H9 (cell line): ENCODE data around the gene PIK3CG. TPM values are rescaled to one million over a fixed set of nuclear protein-coding genes. Genes with fewer than 3 reads are reported as not detected.

Source experiments
- DNase-seq: peaks from one replicate; pipeline ENCODE4 v3.0.0-alpha.2; 2017
- H2AFZ ChIP-seq: one replicate; pipeline ENCODE4 v1.6.1; 2013; ENCODE audit warnings: mild to moderate bottlenecking, low read length, control low read depth, moderate library complexity
- H2AK5ac ChIP-seq: 2 replicates; pipeline ENCODE4 v1.6.1; 2013; ENCODE audit warnings: low read length, control low read depth, mixed read lengths; ENCODE audit not compliant: insufficient read length
- H2BK120ac ChIP-seq: one replicate; pipeline ENCODE4 v1.6.1; 2013; ENCODE audit warnings: low read depth, mild to moderate bottlenecking, low read length, control low read depth, inconsistent platforms; ENCODE audit not compliant: poor library complexity, severe bottlenecking
- H2BK12ac ChIP-seq: 2 replicates; pipeline ENCODE4 v1.6.1; 2013; ENCODE audit warnings: low read length, control low read depth, mixed read lengths, low read depth; ENCODE audit not compliant: insufficient read length
- H2BK15ac ChIP-seq: 2 replicates; pipeline ENCODE4 v1.6.1; 2013; ENCODE audit warnings: low read depth, low read length, control low read depth
- H2BK20ac ChIP-seq: one replicate; pipeline ENCODE4 v1.6.1; 2013; ENCODE audit warnings: low read depth, mild to moderate bottlenecking, low read length, control low read depth, inconsistent platforms; ENCODE audit not compliant: poor library complexity, severe bottlenecking
- H2BK5ac ChIP-seq: 2 replicates; pipeline ENCODE4 v1.6.1; 2013; ENCODE audit warnings: low read length, control low read depth, mixed read lengths; ENCODE audit not compliant: insufficient read length
- H3K14ac ChIP-seq: 2 replicates; pipeline ENCODE4 v1.6.1; 2013; ENCODE audit warnings: low read length, control low read depth; ENCODE audit not compliant: insufficient read depth
- H3K18ac ChIP-seq: 2 replicates; pipeline ENCODE4 v1.6.1; 2013; ENCODE audit warnings: low read depth, mild to moderate bottlenecking, mixed read lengths, low read length, control low read depth; ENCODE audit not compliant: insufficient read length
- H3K23ac ChIP-seq: 2 replicates; pipeline ENCODE4 v1.6.1; 2013; ENCODE audit warnings: low read length, control low read depth, mixed read lengths, low read depth; ENCODE audit not compliant: insufficient read length
- H3K23me2 ChIP-seq: 2 replicates; pipeline ENCODE4 v1.6.1; 2013; ENCODE audit warnings: low read depth, mild to moderate bottlenecking, mixed read lengths, low read length, control low read depth; ENCODE audit not compliant: insufficient read length, poor library complexity, severe bottlenecking
- H3K27ac ChIP-seq: 2 replicates; pipeline ENCODE4 v1.5.1; 2013; ENCODE audit warnings: low read length, control low read depth, mixed read lengths, low read depth; ENCODE audit not compliant: insufficient read length
- H3K27me3 ChIP-seq: 2 replicates; pipeline ENCODE4 v1.6.1; 2013; ENCODE audit warnings: low read length, control low read depth, inconsistent platforms; ENCODE audit not compliant: insufficient read depth
- H3K4ac ChIP-seq: 2 replicates; pipeline ENCODE4 v1.6.1; 2013; ENCODE audit warnings: low read depth, mild to moderate bottlenecking, control low read depth, inconsistent platforms, low read length, moderate library complexity
- H3K4me1 ChIP-seq: 2 replicates; pipeline ENCODE4 v1.6.1; 2013; ENCODE audit warnings: low read length, control low read depth, inconsistent platforms; ENCODE audit not compliant: insufficient read depth
- H3K4me2 ChIP-seq: 2 replicates; pipeline ENCODE4 v1.6.1; 2013; ENCODE audit warnings: low read length, control low read depth, mixed read lengths; ENCODE audit not compliant: insufficient read length, insufficient read depth
- H3K56ac ChIP-seq: 2 replicates; pipeline ENCODE4 v1.6.1; 2013; ENCODE audit warnings: low read depth, mild to moderate bottlenecking, mixed read lengths, low read length, control low read depth; ENCODE audit not compliant: insufficient read length
- H3K79me1 ChIP-seq: 2 replicates; pipeline ENCODE4 v1.6.1; 2013; ENCODE audit warnings: low read depth, mild to moderate bottlenecking, moderate library complexity, low read length, control low read depth, inconsistent platforms; ENCODE audit not compliant: insufficient read depth, poor library complexity, severe bottlenecking
- H3K79me2 ChIP-seq: 2 replicates; pipeline ENCODE4 v1.6.1; 2013; ENCODE audit warnings: low read length, control low read depth, inconsistent platforms; ENCODE audit not compliant: insufficient read depth
- H3K9ac ChIP-seq: 2 replicates; pipeline ENCODE4 v1.6.1; 2013; ENCODE audit warnings: low read length, control low read depth, mixed read lengths; ENCODE audit not compliant: insufficient read length; ENCODE audit errors: extremely low read depth
- H3K9me3 ChIP-seq: one replicate; pipeline ENCODE4 v1.6.1; 2013; ENCODE audit warnings: low read depth, low read length, inconsistent platforms; ENCODE audit not compliant: control insufficient read depth
- H3T11ph ChIP-seq: one replicate; pipeline ENCODE4 v1.6.1; 2013; ENCODE audit warnings: mild to moderate bottlenecking, low read length, control low read depth, inconsistent platforms
- H4K20me1 ChIP-seq: one replicate; pipeline ENCODE4 v1.6.1; 2013; ENCODE audit not compliant: control insufficient read depth, insufficient read length, insufficient read depth
- H4K5ac ChIP-seq: 2 replicates; pipeline ENCODE4 v1.6.1; 2013; ENCODE audit warnings: low read depth, mild to moderate bottlenecking, mixed read lengths, low read length, control low read depth; ENCODE audit not compliant: insufficient read length
- H4K8ac ChIP-seq: replicated peaks from 2 replicates; pipeline ENCODE4 v1.6.1; 2013; ENCODE audit warnings: low read length, control low read depth, mixed read lengths, low read depth; ENCODE audit not compliant: insufficient read length
- H4K91ac ChIP-seq: 2 replicates; pipeline ENCODE4 v1.6.1; 2013; ENCODE audit warnings: low read depth, mild to moderate bottlenecking, moderate library complexity, mixed read lengths, low read length, control low read depth; ENCODE audit not compliant: insufficient read length
- H3K27ac Mint-ChIP-seq, 3 experiments: 2 replicates in 2 of 3; 3 replicates in 1 of 3; pipeline ENCODE4 v1.8.0; 2020 to 2021; ENCODE audit warnings: mixed read lengths in 3 of 3, mild to moderate bottlenecking in 1 of 3, moderate library complexity in 1 of 3
- H3K27me3 Mint-ChIP-seq: 2 replicates; pipeline ENCODE4 v1.8.0; 2021; ENCODE audit warnings: low read depth, mild to moderate bottlenecking, moderate library complexity, mixed read lengths
- H3K36me3 Mint-ChIP-seq, 3 experiments: 2 replicates in 2 of 3; 3 replicates in 1 of 3; pipeline ENCODE4 v1.8.0; 2020 to 2021; ENCODE audit warnings: low read depth in 3 of 3, mixed read lengths in 3 of 3; ENCODE audit not compliant: insufficient read depth in 1 of 3
- H3K4me1 Mint-ChIP-seq, 2 experiments: 2 replicates each; pipeline ENCODE4 v1.8.0; 2020; ENCODE audit warnings: mixed read lengths in 2 of 2
- H3K4me3 Mint-ChIP-seq, 2 experiments: 2 replicates in 1 of 2; 3 replicates in 1 of 2; pipeline ENCODE4 v1.8.0; 2020 to 2021; ENCODE audit warnings: mild to moderate bottlenecking in 2 of 2, mixed read lengths in 2 of 2, moderate library complexity in 1 of 2
- H3K9me3 Mint-ChIP-seq, 2 experiments: 2 replicates in 1 of 2; 3 replicates in 1 of 2; pipeline ENCODE4 v1.8.0; 2020; ENCODE audit warnings: mild to moderate bottlenecking in 2 of 2, mixed read lengths in 2 of 2, moderate library complexity in 1 of 2
- CTCF ChIP-seq: fragments of 200-600 bp; sonication (generic); conservative IDR thresholded peaks from 3 replicates; pipeline ENCODE4 v1.8.0; 2021; ENCODE audit warnings: antibody characterized with exemption, mild to moderate bottlenecking
- WGBS: extraction: QIAGEN DNeasy Blood & Tissue Kit; methylation state at CpG from one replicate; pipeline ENCODE4 v1.1.7; 2013; ENCODE audit warnings: missing lambda C conversion rate, low lambda C conversion rate, mixed read lengths; ENCODE audit not compliant: insufficient read length; ENCODE audit errors: extremely low coverage; 5-methylcytosine and 5-hydroxymethylcytosine counted together
- total RNA-seq: library from RNA; stranded (reverse); gene quantifications from 2 replicates; pipeline ENCODE4 v1.2.1, GENCODE V29; 2021

Gene PIK3CG
- total RNA-seq, 1 experiment from 2014 or later, result not detected

DNA sequence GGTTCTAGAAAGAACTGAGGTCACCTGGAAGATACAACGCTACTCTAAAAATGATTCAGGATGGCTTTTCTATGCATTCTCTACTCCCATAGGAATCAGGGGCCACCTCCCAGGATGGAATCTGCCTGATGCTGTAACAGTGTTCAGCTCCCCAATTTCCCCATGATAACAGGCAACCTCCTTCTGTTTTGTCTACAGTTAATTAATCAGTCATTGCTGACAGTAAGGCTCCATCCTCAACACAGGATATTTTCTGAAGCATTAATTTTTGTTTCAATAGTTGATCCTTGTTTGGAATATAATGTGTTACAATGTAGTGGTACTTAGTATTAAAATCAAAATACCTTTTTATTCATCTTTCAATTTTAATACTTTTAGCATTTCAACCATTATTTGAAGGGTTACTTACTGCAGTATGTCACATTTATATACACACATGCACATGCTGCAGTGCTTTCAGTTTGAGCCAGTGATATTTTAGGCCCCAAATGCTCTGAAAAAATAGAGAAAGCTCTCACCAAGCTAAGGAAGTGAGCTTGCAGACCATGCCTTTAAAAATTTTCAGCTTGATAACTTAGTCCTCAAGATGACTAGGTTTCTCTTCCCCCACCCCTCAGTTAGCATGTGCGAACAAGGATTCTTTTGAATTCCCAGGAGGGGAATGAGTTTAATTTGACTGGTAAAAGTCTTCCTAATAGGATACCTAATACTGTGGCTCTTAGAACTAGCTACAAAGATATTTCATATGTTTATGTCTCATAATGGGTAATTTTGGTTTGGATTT is 592 bp upstream of the PIK3CG start:
- no peak overlapping the region for H2BK12ac ChIP-seq
- H4K8ac ChIP-seq, result no peak overlapping the region
- TF ChIP-seq CTCF, result no peak
- H3K23ac ChIP-seq, result no peak overlapping the region
- Mint-ChIP-seq H3K27me3 (peaks cover 2% of the 10 kb centered on the region; the same call in 1 of the 2 replicates), H3K4me3 (no peak overlapping the region), H3K4me1 (peaks cover 0 to 3% of the 10 kb centered on the region in 2 experiments; a peak in 1 of 4 replicates), H3K36me3 (no peaks in the 10 kb centered on the region), H3K27ac (no peak overlapping the region), H3K9me3 (no peaks in the 10 kb centered on the region; a peak in 1 of 5 replicates)
- no peak overlapping the region for H2BK5ac ChIP-seq
- DNase-seq, result no peak
- no peak overlapping the region for H3K4ac ChIP-seq
- no peaks in the 10 kb centered on the region for H3K9me3 ChIP-seq
- H2AFZ ChIP-seq, result no peak overlapping the region
- H2BK15ac ChIP-seq, result no peak overlapping the region
- no peak overlapping the region for H3K9ac ChIP-seq
- no peaks in the 10 kb centered on the region for H3K4me1 ChIP-seq
- H3K56ac ChIP-seq, result no peak overlapping the region
- no peak overlapping the region for H4K5ac ChIP-seq
- no peak overlapping the region for H3K27ac ChIP-seq
- no peak overlapping the region for H3K14ac ChIP-seq
- no peak overlapping the region for H2BK120ac ChIP-seq
- H4K91ac ChIP-seq, result no peak overlapping the region
- no peak overlapping the region for H2BK20ac ChIP-seq
- H3K23me2 ChIP-seq, result no peaks in the 10 kb centered on the region
- no peaks in the 10 kb centered on the region for H3K79me2 ChIP-seq
- no peaks in the 10 kb centered on the region for H3K79me1 ChIP-seq
- no CpG with 5 or more reads among the region's 2 CpGs for WGBS
- H3K4me2 ChIP-seq, result no peak overlapping the region
- H3T11ph ChIP-seq, result no peak overlapping the region
- H3K27me3 ChIP-seq, result no peaks in the 10 kb centered on the region
- no peak overlapping the region for H3K18ac ChIP-seq
- H4K20me1 ChIP-seq, result no peaks in the 10 kb centered on the region
- H2AK5ac ChIP-seq, result no peak overlapping the region
